GM18498 (cell line): ENCODE data around the gene H19.

Source experiments
- ATAC-seq: cut with Tn5 transposase; IDR thresholded peaks from one replicate; pipeline ENCODE4 v1.9.1; 2021; ENCODE audit warnings: mild to moderate bottlenecking, moderate library complexity; ENCODE audit not compliant: unreplicated experiment

H19 gene

DNA sequence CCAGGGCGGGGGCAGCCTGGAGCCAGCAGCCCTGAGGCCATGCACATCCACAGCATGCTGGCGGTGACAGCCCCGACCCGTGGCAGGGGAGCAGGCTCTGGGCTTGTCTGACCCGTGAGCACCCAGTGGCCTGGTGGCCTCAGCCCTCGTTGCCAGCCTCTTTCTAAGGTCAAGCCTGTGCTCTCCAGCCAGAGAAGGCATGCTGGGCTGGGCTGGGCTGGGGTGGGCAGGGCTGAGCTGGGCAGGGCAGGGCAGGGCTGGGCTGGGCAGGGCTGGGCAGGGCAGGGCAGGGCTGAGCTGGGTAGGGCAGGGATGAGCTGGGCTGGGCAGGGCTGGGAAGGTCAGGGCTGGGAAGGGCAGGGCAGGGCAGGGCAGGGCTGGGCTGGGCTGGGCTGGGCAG is 10.6 kb downstream of the H19 start:
- no peak for ATAC-seq

GRCh38 chr11:1983601-1983961 is 14.1 kb downstream of the H19 start:
- no peak for ATAC-seq

DNA sequence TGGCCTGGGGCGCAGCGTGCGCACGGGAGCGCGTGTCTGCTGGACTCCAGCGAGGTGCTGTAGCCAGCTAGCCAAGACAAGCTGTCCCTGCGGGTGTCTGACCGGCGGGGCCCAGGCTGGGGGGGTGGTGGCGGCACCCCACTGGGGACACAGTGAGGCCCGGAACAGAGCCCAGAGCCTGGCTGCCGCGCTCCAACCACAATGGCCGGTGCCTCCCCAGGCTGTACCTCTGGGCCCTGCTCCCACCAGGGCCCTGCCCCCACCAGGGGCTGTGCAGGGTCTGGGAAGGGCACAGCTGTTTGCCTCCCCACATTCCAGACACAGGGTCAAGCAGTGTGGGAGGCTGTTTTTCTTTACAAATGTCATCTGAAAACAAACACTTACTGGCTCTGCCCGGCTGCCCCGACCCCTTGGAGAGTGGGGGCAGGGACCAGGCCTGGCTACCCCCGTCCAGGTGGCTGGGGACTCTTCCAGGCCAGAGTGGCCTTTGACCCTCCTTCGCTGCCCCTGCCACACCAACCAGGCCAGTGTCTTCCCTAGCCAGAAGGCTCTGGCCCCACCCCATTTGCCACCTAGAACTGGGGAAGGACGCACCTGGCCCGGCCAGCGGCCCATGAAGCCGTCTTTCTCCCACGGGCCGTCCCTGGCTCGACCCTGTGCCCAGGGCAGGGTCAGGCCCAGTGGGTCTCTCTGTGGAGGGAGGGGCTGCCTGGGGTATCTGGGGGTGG is 14.6 kb downstream of the H19 start:
- ATAC-seq: no peak

- ATAC-seq: no peak
These were observed 18.0 kb downstream of the H19 start for GRCh38 chr11:1979607-1980006.

DNA sequence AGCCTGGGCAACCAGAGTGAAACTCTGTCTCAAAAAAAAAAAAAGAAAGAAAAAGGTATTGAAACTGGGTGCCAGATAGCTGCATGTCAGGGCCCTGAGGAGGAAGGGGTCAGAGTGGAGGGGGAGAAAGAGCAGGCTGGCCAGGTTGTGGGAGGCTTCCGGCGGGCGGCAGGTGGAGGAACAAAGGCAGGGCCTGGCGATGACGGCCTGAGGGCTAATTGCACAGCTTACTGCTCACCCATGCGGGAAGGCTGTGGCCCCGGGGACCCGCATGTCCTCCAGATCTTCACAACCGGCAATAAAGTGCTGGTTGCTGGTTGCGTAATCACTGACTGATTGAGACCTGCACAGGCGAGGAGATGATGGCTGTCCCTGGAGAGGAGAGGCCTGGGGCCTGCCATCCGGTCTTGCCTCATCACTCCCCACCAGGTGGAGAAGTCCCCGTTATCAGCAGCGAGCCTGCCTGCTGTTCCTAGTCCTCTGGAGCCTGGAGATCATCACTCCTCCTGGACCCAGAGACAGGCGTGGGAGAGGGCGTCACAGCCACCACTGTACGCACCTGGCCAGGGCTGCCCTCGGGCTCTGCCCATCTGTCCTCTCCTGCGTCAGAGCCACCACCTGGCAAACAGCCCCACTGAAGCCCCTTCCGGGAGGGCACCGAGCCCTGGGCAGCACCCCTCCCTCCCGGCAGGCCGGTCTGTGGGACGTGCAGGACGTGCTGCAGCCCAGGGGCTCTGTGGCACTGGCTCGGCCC is 18.7 kb downstream of the H19 start:
- ATAC-seq: no peak

GRCh38 chr11:1975185-1975584 is 22.5 kb downstream of the H19 start:
- no peak for ATAC-seq

GRCh38 chr11:1970956-1971355 is 26.7 kb downstream of the H19 start:
- ATAC-seq: no peak

DNA sequence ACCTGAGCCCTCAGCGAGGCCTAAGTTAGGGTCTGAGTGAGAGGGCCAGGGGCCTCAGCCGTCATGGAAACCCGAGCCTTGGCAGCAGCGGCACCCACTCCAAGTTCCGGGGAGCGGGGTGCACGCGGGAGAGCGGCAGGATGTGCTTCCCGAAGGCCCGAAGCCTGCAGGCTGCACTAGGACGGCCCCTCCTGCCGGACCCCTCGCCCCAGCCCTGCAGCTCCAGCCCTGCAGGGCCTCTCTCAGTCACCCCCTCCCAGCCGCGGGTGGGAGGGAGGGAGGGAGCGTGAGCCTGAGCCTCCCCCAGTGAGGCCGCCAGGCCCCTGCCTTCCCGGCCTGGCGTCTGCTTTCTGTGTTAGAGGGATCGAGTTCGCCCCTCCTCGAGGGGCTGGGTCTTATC is 27.9 kb downstream of the H19 start:
- no peak for ATAC-seq

GRCh38 chr11:1969035-1969434 is 28.6 kb downstream of the H19 start:
- no peak for ATAC-seq

DNA sequence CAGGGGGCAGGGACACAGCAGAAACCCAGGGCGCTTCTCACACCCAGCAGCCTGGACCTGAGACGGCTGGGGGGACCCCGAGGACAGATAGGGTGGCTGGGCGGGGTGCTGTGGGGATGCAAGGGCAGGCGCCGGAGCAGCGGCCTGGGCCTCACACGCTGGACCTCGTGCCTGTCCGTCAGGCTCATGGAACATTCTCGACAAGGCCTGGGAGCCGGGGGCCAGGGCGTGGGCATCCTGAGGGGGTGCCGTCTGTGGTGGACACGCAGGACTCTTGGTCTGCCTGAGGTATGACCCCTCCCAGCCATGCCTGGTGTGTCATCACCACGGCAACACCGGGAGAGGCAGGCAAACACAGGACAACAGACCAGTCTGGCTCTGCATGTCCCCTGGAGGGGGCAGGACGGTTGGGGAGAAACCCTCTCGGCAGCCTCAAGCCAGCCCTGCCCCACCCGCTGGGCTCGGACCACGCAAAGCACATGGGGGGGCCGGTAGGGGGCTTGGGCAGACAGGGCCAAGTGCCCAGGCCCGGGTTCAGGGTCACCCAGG is 29.1 kb downstream of the H19 start:
- ATAC-seq: no peak

GRCh38 chr11:1967641-1968225 is 29.9 kb downstream of the H19 start:
- no peak for ATAC-seq

DNA sequence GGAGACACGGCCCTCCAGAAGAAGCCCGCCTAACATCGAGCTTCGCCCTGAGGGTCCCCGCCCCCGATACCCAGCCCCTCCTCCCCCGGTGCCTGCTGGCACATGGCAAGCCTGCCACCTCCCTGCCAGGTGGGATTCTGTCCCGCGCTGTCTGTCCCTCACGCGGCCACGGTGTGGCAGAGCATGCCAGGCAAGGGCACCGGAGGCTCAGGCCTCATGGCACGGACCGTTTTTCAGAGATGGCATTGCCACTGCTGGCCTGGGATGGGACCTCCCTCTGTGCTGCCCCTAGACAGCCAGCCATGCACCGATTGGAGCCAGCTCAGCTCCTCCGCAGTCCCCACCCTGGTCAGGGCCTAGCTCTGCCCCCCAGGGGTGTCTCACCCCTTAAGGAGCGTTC is 31.1 kb downstream of the H19 start:
- no peak for ATAC-seq

- no peak for ATAC-seq
These were observed 32.7 kb downstream of the H19 start for GRCh38 chr11:1964955-1965354.

DNA sequence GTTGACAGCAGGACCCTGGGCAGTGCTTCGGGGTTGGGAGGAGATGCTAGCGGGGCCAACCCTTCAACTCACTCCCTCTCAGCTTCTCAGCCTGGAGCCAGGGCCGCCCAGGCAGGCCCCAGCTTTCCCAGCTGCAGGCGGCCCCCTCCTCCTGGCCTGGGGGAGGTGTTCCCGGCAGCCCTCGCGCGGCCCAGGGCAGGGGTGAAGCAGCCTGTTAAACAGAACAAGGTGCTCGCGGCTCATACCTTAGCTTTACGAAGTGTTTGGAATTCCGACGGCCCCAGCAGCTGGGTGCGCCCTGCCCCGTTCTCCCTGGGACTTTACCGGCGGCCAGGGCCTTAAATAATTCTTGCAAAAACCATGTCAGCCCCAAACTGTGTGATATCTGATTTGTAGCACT is 33.3 kb downstream of the H19 start:
- ATAC-seq: no peak

- no peak for ATAC-seq
These were observed 33.8 kb downstream of the H19 start for GRCh38 chr11:1963864-1964263.

DNA sequence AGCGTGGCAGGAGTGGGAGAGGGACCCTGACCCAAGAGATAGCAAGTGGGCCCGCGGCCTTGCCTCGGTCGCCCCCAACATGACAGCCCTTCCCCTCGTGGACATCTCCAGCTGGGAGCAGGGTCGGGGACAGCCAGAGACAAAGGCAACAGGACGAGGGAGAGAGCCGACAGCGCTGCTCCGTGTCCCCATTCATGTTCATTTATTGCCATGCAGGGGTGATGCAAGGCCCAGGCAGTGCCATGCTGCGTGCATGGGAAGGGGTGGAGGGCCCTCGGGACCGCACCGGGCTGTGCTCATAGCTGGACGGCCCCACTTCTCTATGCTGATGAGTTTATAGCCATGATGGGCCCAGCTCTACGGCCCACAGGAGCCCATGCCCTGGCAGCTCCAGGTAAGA is 37.9 kb downstream of the H19 start:
- no peak for ATAC-seq

- no peak for ATAC-seq
These were observed 39.3 kb downstream of the H19 start for GRCh38 chr11:1958367-1958766.

DNA sequence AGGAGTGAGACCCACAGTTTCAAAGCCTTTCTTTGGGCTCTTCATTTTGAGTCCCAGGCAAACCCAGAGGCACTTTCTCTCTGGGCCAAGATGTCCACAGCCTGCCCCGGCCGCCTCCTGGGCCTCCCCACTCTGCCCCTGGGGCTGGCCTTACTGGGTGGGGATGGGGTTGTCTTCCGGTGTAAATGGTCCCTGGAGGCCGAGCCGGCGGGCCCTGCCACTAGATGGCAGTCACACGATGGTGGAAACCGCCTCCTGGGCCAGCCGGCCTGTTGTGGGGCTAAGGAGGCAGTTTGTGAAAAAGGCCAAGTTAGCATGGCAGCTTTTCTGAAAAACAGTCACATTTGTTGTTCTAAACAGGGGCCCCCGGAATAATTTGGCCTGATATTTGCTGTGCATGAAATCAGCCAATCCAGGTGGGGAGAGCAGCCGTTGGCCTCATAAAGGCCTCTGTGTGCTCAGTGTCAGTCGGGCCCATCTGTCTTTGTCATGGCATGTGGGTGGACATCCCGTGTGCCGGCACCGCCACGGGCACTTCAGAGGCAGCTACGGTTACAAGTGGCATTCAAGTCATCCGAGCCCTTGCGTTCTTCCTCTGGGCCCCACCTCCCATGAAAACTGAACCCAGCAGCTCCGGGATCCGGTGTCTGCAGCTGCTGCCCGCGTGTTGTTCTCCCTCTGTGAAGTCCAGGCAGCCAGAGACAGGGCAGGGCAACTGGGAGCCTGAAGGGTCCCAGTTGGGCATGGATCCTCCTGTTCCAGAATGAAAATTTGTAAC is 44.0 kb downstream of the H19 start:
- ATAC-seq: no peak

DNA sequence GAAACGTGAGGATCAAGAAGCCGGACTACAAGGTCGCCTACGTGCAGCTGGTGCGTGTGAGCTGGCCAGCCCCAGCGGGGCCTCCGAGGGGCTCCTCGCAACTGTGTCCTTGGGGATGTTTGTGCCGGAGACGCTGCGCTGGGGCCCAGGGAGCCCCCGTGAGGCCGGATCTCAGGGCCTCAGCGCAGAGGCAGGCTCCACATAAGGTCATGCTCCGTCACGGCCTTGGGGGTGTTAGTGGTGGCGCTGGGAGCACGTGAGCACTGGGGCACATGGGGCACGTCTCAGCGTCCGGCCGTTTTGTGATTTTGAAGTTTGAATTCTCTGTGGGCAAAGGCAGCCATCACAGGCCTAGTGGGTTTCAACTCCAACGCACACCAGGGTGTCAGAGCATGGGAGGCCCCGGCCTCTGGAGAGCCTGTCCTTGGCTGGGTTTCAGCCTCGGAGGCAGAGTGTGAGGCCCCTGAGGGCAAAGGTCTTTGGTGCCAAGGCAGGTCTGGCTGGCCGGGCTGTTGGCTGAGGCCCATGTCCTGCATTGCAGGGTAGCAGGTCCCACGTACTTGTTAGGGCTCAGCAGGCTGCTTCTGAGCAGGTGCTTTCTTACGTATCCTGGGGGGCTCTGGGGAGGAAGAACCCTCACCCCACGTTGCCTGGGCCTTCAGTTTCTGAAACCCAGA is 44.7 kb downstream of the H19 start:
- no peak for ATAC-seq

GRCh38 chr11:1949922-1950321 is 47.7 kb downstream of the H19 start:
- ATAC-seq: no peak

- no peak for ATAC-seq
These were observed 48.3 kb downstream of the H19 start for GRCh38 chr11:1949302-1949701.
